AG04449 (cell line): Measurements from ENCODE around the gene GPR137B.

Source experiments
- CTCF ChIA-PET: fragments of 350-600 bp; formaldehyde crosslinking; extraction: SDS; loops from one replicate; lab custom pipeline; 2021; ENCODE audit warnings: antibody characterized with exemption; lab: Yijun Ruan, JAX
- POLR2A ChIA-PET: fragments of 400-600, 350-600 bp; formaldehyde crosslinking; extraction: SDS; loops from one replicate; lab custom pipeline; 2020; ENCODE audit warnings: antibody characterized with exemption, inconsistent platforms; lab: Yijun Ruan, JAX
- DNase-seq: peaks from one replicate; pipeline ENCODE4 v3.0.0-alpha.2; 2010; ENCODE audit warnings: low read depth, low spot score
- H3K4me3 ChIP-seq: 2 replicates; pipeline ENCODE4 v1.5.1; 2011; ENCODE audit warnings: low read depth, mild to moderate bottlenecking, control low read depth, low read length
- CTCF ChIP-seq: IDR thresholded peaks from one replicate; pipeline ENCODE4 v1.5.1; 2011; ENCODE audit warnings: mild to moderate bottlenecking, moderate library complexity, low read length, control low read depth, inconsistent platforms; ENCODE audit not compliant: insufficient read depth; ENCODE audit errors: missing control alignments

Gene GPR137B

GRCh38 chr1:236247286-236247685, 104.9 kb downstream of the GPR137B start:
- no peak for TF ChIP-seq CTCF
- ChIA-PET POLR2A (no interaction called here), CTCF (no interaction called here)
- H3K4me3 ChIP-seq, result no peak overlapping the region
- DNase-seq, result no peak

- DNase-seq, result no peak
- H3K4me3 ChIP-seq, result no peak overlapping the region
- ChIA-PET CTCF (no interaction called here), POLR2A (no interaction called here)
- TF ChIP-seq CTCF, result no peak
Measured at GRCh38 chr1:236251587-236251986, 109.2 kb downstream of the GPR137B start.

- TF ChIP-seq CTCF, result no peak
- H3K4me3 ChIP-seq, result no peak overlapping the region
- ChIA-PET CTCF (no interaction called here), POLR2A (no interaction called here)
- DNase-seq, result no peak
Measured at GRCh38 chr1:236253119-236253518, 110.8 kb downstream of the GPR137B start.

- ChIA-PET CTCF (no interaction called here), POLR2A (no interaction called here)
- H3K4me3 ChIP-seq, result no peak overlapping the region
- no peak for TF ChIP-seq CTCF
- DNase-seq, result no peak
Measured at GRCh38 chr1:236253918-236254637, 111.7 kb downstream of the GPR137B start.

- ChIA-PET POLR2A (no interaction called here), CTCF (no interaction called here)
- H3K4me3 ChIP-seq, result no peak overlapping the region
- no peak for DNase-seq
- no peak for TF ChIP-seq CTCF
Measured at GRCh38 chr1:236257216-236257615, 114.9 kb downstream of the GPR137B start.

GRCh38 chr1:236258114-236258622, 115.8 kb downstream of the GPR137B start:
- ChIA-PET POLR2A (no interaction called here), CTCF (no interaction called here)
- H3K4me3 ChIP-seq, result no peak overlapping the region
- no peak for DNase-seq
- TF ChIP-seq CTCF, result no peak
